ENCODE results near the gene SULT1E1.

DNA sequence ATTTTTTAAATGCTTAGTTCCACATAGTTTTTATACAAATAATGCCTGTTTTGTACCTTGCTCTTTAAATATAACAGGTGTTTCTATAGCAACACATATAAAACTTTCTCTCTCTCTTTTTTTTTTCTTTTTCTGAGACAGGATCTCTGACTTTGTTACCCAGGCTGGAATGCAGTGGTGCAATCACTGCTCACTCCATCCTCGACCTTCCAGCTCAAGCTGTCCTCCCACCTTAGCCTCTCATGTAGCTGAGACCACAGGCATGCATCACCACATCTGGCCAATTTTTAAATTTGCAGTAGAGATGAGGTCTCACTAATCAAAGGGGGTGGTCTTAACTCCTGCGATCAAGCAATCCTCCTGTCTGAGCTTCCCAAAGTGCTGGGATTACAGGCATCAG is 18.3 kb upstream of the SULT1E1 start:
- TF ChIP-seq POLR2A (IDR thresholded peaks at IDR 0.05) (no peak), CTCF (IDR thresholded peaks at IDR 0.05) (no peak), EP300 (IDR thresholded peaks at IDR 0.05) (no peak), POLR2AphosphoS5 (IDR thresholded peaks at IDR 0.05) (no peak)
